Measurements from ENCODE around the gene ZNF420. TPM values are rescaled to one million over a fixed set of nuclear protein-coding genes. Genes with fewer than 3 reads are reported as not detected.

The ZNF420 gene
- total RNA-seq, 1 donor = 7.2 TPM

- Histone ChIP-seq H3K27me3 (ENCODE audit: insufficient read depth, low read length) (no peaks in the 10 kb centered on the region), H3K79me2 (ENCODE audit: insufficient read depth, low read length) (no peaks in the 10 kb centered on the region), H3K36me3 (ENCODE audit: insufficient read depth, low read length) (no peaks in the 10 kb centered on the region), H3K4me1 (ENCODE audit: insufficient read depth, low read length) (no peaks in the 10 kb centered on the region), H3K9me3 (ENCODE audit: low read depth, low read length) (peaks cover 46% of the 10 kb centered on the region), H3K4me2 (ENCODE audit: insufficient read depth, low read length) (no peak overlapping the region), H2AFZ (ENCODE audit: low read length) (no peak overlapping the region), H3K27ac (ENCODE audit: low read depth, low read length) (no peak overlapping the region), H3K4me3 (ENCODE audit: insufficient read depth, low read length) (no peak overlapping the region), H4K20me1 (ENCODE audit: insufficient read depth, low read length) (no peaks in the 10 kb centered on the region)
- no peak for DNase-seq (ENCODE audit: insufficient read length, low spot score, missing footprints)
- no peak for TF ChIP-seq CTCF (IDR thresholded peaks at IDR 0.05; ENCODE audit: extremely low read depth, low read depth, low read length)
Measured at GRCh38 chr19:37136111-37136510, 57.9 kb downstream of the ZNF420 start.

DNA sequence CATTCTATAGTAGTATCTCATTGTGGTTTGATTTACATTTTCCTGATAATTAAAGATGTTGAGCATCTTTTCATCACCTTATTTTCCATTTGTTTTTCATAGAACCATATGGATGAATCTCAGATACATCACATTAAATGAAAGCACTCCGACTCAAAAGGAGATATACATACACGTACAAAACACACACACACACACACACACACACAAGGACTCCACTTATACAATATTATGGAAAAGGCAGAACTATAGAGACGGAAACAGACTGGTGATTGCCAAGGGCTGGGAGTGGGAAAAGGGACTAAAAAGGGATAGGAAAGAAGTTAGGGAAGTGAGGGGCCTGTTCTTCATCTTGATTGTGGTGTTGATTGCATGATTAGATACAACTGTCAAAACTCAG, 70.0 kb downstream of the ZNF420 start:
- Histone ChIP-seq H3K4me2 (ENCODE audit: insufficient read depth, low read length) (no peak overlapping the region), H2AFZ (ENCODE audit: low read length) (no peak overlapping the region), H3K9me3 (ENCODE audit: low read depth, low read length) (peaks cover 37% of the 10 kb centered on the region), H3K36me3 (ENCODE audit: insufficient read depth, low read length) (no peaks in the 10 kb centered on the region), H3K4me3 (ENCODE audit: insufficient read depth, low read length) (no peak overlapping the region), H3K27me3 (ENCODE audit: insufficient read depth, low read length) (no peaks in the 10 kb centered on the region), H3K27ac (ENCODE audit: low read depth, low read length) (no peak overlapping the region), H3K4me1 (ENCODE audit: insufficient read depth, low read length) (no peaks in the 10 kb centered on the region), H3K79me2 (ENCODE audit: insufficient read depth, low read length) (no peaks in the 10 kb centered on the region), H4K20me1 (ENCODE audit: insufficient read depth, low read length) (no peaks in the 10 kb centered on the region)
- no peak for DNase-seq (ENCODE audit: insufficient read length, low spot score, missing footprints)
- no peak for TF ChIP-seq CTCF (IDR thresholded peaks at IDR 0.05; ENCODE audit: extremely low read depth, low read depth, low read length)

GRCh38 chr19:37160153-37160552, 81.9 kb downstream of the ZNF420 start:
- Histone ChIP-seq H3K36me3 (ENCODE audit: insufficient read depth, low read length) (peaks cover 28% of the 10 kb centered on the region), H4K20me1 (ENCODE audit: insufficient read depth, low read length) (no peaks in the 10 kb centered on the region), H2AFZ (ENCODE audit: low read length) (no peak overlapping the region), H3K4me1 (ENCODE audit: insufficient read depth, low read length) (no peaks in the 10 kb centered on the region), H3K4me2 (ENCODE audit: insufficient read depth, low read length) (no peak overlapping the region), H3K27ac (ENCODE audit: low read depth, low read length) (no peak overlapping the region), H3K4me3 (ENCODE audit: insufficient read depth, low read length) (no peak overlapping the region), H3K27me3 (ENCODE audit: insufficient read depth, low read length) (no peaks in the 10 kb centered on the region), H3K79me2 (ENCODE audit: insufficient read depth, low read length) (no peaks in the 10 kb centered on the region), H3K9me3 (ENCODE audit: low read depth, low read length) (peaks cover 10% of the 10 kb centered on the region)
- no peak for TF ChIP-seq CTCF (IDR thresholded peaks at IDR 0.05; ENCODE audit: extremely low read depth, low read depth, low read length)
- DNase-seq (ENCODE audit: insufficient read length, low spot score, missing footprints) = no peak

- Histone ChIP-seq H2AFZ (ENCODE audit: low read length) (no peak overlapping the region), H3K4me2 (ENCODE audit: insufficient read depth, low read length) (no peak overlapping the region), H3K9me3 (ENCODE audit: low read depth, low read length) (peaks cover 1% of the 10 kb centered on the region), H3K79me2 (ENCODE audit: insufficient read depth, low read length) (no peaks in the 10 kb centered on the region), H3K27me3 (ENCODE audit: insufficient read depth, low read length) (no peaks in the 10 kb centered on the region), H3K4me1 (ENCODE audit: insufficient read depth, low read length) (no peaks in the 10 kb centered on the region), H3K4me3 (ENCODE audit: insufficient read depth, low read length) (no peak overlapping the region), H4K20me1 (ENCODE audit: insufficient read depth, low read length) (no peaks in the 10 kb centered on the region), H3K36me3 (ENCODE audit: insufficient read depth, low read length) (peaks cover 49% of the 10 kb centered on the region), H3K27ac (ENCODE audit: low read depth, low read length) (no peak overlapping the region)
- no peak for TF ChIP-seq CTCF (IDR thresholded peaks at IDR 0.05; ENCODE audit: extremely low read depth, low read depth, low read length)
- no peak for DNase-seq (ENCODE audit: insufficient read length, low spot score, missing footprints)
Measured at GRCh38 chr19:37165635-37166034, 87.4 kb downstream of the ZNF420 start.
